Lower leg skin (tissue), 4 donors: ENCODE measurements around the gene CPEB3. TPM values are rescaled to one million over a fixed set of nuclear protein-coding genes. Genes with fewer than 3 reads are reported as not detected.

ENCODE experiments used
- DNase-seq, 2 donors: peaks; one replicate each; pipeline ENCODE4 v3.0.0-alpha.2; 2019; ENCODE audit warnings: low spot score in 2 of 2
- H3K4me3 ChIP-seq: fragments of 200-600 bp; sonication (generic); 2 replicates; pipeline ENCODE4 v1.5.1; 2017; ENCODE audit warnings: mild to moderate bottlenecking, low read depth; ENCODE audit not compliant: poor library complexity, severe bottlenecking
- CTCF ChIP-seq, 3 donors: fragments of 450-650 bp; IDR thresholded peaks; one replicate each; pipeline ENCODE4 v1.5.1; 2016; ENCODE audit warnings: antibody characterized with exemption in 3 of 3, mild to moderate bottlenecking in 3 of 3, moderate library complexity in 2 of 3
- POLR2A ChIP-seq, 2 donors: fragments of 450-650 bp; IDR thresholded peaks; one replicate each; pipeline ENCODE4 v1.6.1; 2016 to 2017; ENCODE audit warnings: antibody characterized with exemption in 2 of 2, mild to moderate bottlenecking in 1 of 2, moderate library complexity in 1 of 2
- WGBS, 2 donors: methylation state at CpG; one replicate each; pipeline ENCODE4 v1.1.5; 2018; 5-methylcytosine and 5-hydroxymethylcytosine counted together
- intact Hi-C: fragments of 100-400 bp; cut with DNase I; formaldehyde crosslinking; loops from one replicate; pipeline ENCODE4 v1.15.0; 2023; ENCODE audit warnings: low total_unique reads
- total RNA-seq, 4 donors: library from RNA; depleted of rRNA; stranded (reverse); fragments of >200 nt; gene quantifications; one replicate each; pipeline ENCODE4 v1.1.0, GENCODE V29; 2016

The CPEB3 gene
- total RNA-seq, 4 donors from 2014 or later = 10.8 to 15.2 (median 13.6) TPM

- TF ChIP-seq CTCF (IDR thresholded peaks at IDR 0.05) (no peak), POLR2A (IDR thresholded peaks at IDR 0.05) (no peak)
- no peak for DNase-seq
- H3K4me3 ChIP-seq = no peak overlapping the region
- 63 to 68% methylated on average over 1 of the region's 1 CpG for WGBS, 2 donors
- intact Hi-C loops = no loop called here
These were observed 90.3 kb downstream of the CPEB3 start for GRCh38 chr10:92200564-92200963.

GRCh38 chr10:92187101-92187500 is 103.8 kb downstream of the CPEB3 start:
- H3K4me3 ChIP-seq = no peak overlapping the region
- intact Hi-C loops = no loop called here
- WGBS, 2 donors = 89 to 94% methylated on average over 2 of the region's 2 CpGs
- DNase-seq = no peak
- no peak for TF ChIP-seq CTCF (IDR thresholded peaks at IDR 0.05)
- TF ChIP-seq POLR2A (IDR thresholded peaks at IDR 0.05) = no peak

- H3K4me3 ChIP-seq = no peak overlapping the region
- intact Hi-C loops = no loop called here
- WGBS, 2 donors = 93% methylated on average over 3 of the region's 3 CpGs
These were observed 105.9 kb downstream of the CPEB3 start for GRCh38 chr10:92184977-92185376.

GRCh38 chr10:92183199-92183598 is 107.7 kb downstream of the CPEB3 start:
- intact Hi-C loops = no loop called here
- TF ChIP-seq POLR2A (IDR thresholded peaks at IDR 0.05) (no peak), CTCF (IDR thresholded peaks at IDR 0.05) (no peak)
- 89% methylated on average over 4 of the region's 4 CpGs for WGBS, 2 donors

More at GRCh38 chr10:92184977-92185376, 105.9 kb downstream of the CPEB3 start:
- DNase-seq = no peak
- no peak for TF ChIP-seq CTCF (IDR thresholded peaks at IDR 0.05)
- TF ChIP-seq POLR2A (IDR thresholded peaks at IDR 0.05) = no peak

GRCh38 chr10:92181575-92181974 is 109.3 kb downstream of the CPEB3 start:
- DNase-seq = no peak
- intact Hi-C loops = no loop called here
- 38 to 47% methylated on average over 2 of the region's 2 CpGs for WGBS, 2 donors
- no peak for TF ChIP-seq CTCF (IDR thresholded peaks at IDR 0.05)
- TF ChIP-seq POLR2A (IDR thresholded peaks at IDR 0.05) = no peak
- H3K4me3 ChIP-seq = no peak overlapping the region

More at GRCh38 chr10:92183199-92183598, 107.7 kb downstream of the CPEB3 start:
- no peak for DNase-seq
- no peak overlapping the region for H3K4me3 ChIP-seq

GRCh38 chr10:92180399-92180798 is 110.5 kb downstream of the CPEB3 start:
- DNase-seq = no peak
- H3K4me3 ChIP-seq = no peak overlapping the region
- TF ChIP-seq CTCF (IDR thresholded peaks at IDR 0.05) (no peak), POLR2A (IDR thresholded peaks at IDR 0.05) (no peak)
- intact Hi-C loops = no loop called here
- 76 to 78% methylated on average over 1 of the region's 1 CpG for WGBS, 2 donors
